ENCODE results near the gene ELAVL2. TPM values are rescaled to one million over a fixed set of nuclear protein-coding genes. Genes with fewer than 3 reads are reported as not detected.

The ELAVL2 gene
- total and polyA plus RNA-seq, 4 donors = 0.02 to 1.7 TPM; not detected in 2

DNA sequence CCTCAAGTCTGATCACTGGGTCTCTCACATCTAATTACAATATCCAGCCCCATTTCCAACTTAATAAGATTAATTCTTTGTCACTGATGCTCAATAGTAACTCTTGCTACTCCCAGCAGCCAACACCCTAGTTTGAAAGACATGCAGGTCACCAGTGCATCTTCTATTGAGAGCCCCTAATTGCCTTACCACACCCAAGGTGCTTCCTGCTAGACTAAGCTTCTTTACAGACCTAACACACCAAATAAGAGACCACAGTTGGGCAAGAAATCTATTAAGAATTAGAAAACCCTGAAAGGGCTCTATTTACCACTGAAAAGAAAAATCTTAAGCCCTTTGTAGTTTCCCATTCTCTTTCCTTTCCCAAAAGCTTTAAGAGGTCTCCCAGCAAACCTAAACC is 26.5 kb downstream of the ELAVL2 start:
- TF ChIP-seq, protein P1, sequence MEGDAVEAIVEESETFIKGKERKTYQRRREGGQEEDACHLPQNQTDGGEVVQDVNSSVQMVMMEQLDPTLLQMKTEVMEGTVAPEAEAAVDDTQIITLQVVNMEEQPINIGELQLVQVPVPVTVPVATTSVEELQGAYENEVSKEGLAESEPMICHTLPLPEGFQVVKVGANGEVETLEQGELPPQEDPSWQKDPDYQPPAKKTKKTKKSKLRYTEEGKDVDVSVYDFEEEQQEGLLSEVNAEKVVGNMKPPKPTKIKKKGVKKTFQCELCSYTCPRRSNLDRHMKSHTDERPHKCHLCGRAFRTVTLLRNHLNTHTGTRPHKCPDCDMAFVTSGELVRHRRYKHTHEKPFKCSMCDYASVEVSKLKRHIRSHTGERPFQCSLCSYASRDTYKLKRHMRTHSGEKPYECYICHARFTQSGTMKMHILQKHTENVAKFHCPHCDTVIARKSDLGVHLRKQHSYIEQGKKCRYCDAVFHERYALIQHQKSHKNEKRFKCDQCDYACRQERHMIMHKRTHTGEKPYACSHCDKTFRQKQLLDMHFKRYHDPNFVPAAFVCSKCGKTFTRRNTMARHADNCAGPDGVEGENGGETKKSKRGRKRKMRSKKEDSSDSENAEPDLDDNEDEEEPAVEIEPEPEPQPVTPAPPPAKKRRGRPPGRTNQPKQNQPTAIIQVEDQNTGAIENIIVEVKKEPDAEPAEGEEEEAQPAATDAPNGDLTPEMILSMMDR (IDR thresholded peaks at IDR 0.05; ENCODE audit: control extremely low read depth, extremely low read depth) = no peak
- no peak for DNase-seq

DNA sequence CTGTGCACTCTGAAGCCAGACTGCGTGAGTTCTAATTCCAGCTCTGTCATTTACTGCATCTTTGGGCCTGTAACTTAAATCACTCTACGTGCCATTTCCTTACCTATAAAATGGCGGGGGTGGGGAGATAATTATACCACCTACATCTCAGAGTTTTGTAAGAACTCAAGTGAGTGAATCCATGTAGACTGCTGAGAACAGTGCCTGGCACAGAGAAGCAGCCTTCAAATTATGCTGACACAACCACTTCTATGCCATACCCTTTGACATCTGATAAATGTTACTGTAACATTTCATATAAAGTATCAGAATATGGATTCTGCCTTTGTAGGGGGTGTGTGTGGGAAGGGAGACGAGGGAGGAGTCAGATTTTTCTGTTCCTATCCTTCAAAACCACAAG is 27.7 kb downstream of the ELAVL2 start:
- no peaks in the 10 kb centered on the region for H3K27me3 ChIP-seq (ENCODE audit: control insufficient read depth in 3 of 3, insufficient read depth in 3 of 3, low read length in 2 of 3)
- 83 to 84% methylated on average over 4 of the region's 4 CpGs for WGBS, 2 donors
- no peak overlapping the region for H3K27ac ChIP-seq (ENCODE audit: low read depth in 1 of 2, low read length in 1 of 2)
- H3K9ac ChIP-seq (ENCODE audit: insufficient read depth in 1 of 2, low read length in 2 of 2) = no peak overlapping the region
- ATAC-seq (ENCODE audit: insufficient read depth, low FRiP score) (no peak), DNase-seq (no peak)
- H3K36me3 ChIP-seq (ENCODE audit: control insufficient read depth in 4 of 4, insufficient read depth in 4 of 4, low read length in 4 of 4) = no peaks in the 10 kb centered on the region
- H3K9me3 ChIP-seq (ENCODE audit: control insufficient read depth in 4 of 4, insufficient read depth in 3 of 4, low read length in 3 of 4) = no peaks in the 10 kb centered on the region
- TF ChIP-seq, protein P1 (IDR thresholded peaks at IDR 0.05; ENCODE audit: control extremely low read depth, extremely low read depth) = no peak
- no peaks in the 10 kb centered on the region for H3K4me1 ChIP-seq (ENCODE audit: control insufficient read depth in 5 of 5, insufficient read depth in 5 of 5, low read length in 5 of 5)
- no peak overlapping the region for H3K4me3 ChIP-seq

More for the DNA sequence above, 26.5 kb downstream of the ELAVL2 start:
- Histone ChIP-seq H3K4me1 (ENCODE audit: control insufficient read depth in 5 of 5, insufficient read depth in 5 of 5, low read length in 5 of 5) (no peaks in the 10 kb centered on the region), H3K27me3 (ENCODE audit: control insufficient read depth in 3 of 3, insufficient read depth in 3 of 3, low read length in 2 of 3) (no peaks in the 10 kb centered on the region), H3K4me3 (no peak overlapping the region), H3K36me3 (ENCODE audit: control insufficient read depth in 4 of 4, insufficient read depth in 4 of 4, low read length in 4 of 4) (no peaks in the 10 kb centered on the region), H3K27ac (ENCODE audit: low read depth in 1 of 2, low read length in 1 of 2) (no peak overlapping the region), H3K9me3 (ENCODE audit: control insufficient read depth in 4 of 4, insufficient read depth in 3 of 4, low read length in 3 of 4) (no peaks in the 10 kb centered on the region), H3K9ac (ENCODE audit: insufficient read depth in 1 of 2, low read length in 2 of 2) (no peak overlapping the region)
- no peak for ATAC-seq (ENCODE audit: insufficient read depth, low FRiP score)

DNA sequence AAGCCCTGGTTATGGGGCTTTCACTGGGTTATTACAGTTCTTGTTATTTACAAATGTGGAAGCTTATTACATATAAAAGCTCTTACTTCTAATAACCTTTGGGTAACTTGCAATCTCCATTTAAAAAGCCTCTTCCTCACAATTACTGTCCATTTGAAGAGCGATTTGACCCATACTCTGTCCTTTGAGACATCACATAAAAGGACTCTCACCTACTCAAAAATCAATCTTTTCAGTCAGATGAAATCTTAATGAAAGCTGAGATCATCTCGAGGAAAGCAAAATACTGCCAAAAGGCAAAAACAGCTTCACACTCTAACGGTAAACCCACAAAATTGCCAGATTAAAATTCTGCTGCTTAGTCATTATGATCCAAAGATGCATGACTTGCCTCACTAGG is 29.8 kb downstream of the ELAVL2 start:
- Histone ChIP-seq H3K9ac (ENCODE audit: insufficient read depth in 1 of 2, low read length in 2 of 2) (no peak overlapping the region), H3K36me3 (ENCODE audit: control insufficient read depth in 4 of 4, insufficient read depth in 4 of 4, low read length in 4 of 4) (no peaks in the 10 kb centered on the region), H3K4me3 (no peak overlapping the region), H3K9me3 (ENCODE audit: control insufficient read depth in 4 of 4, insufficient read depth in 3 of 4, low read length in 3 of 4) (no peaks in the 10 kb centered on the region), H3K27ac (ENCODE audit: low read depth in 1 of 2, low read length in 1 of 2) (no peak overlapping the region), H3K4me1 (ENCODE audit: control insufficient read depth in 5 of 5, insufficient read depth in 5 of 5, low read length in 5 of 5) (no peaks in the 10 kb centered on the region), H3K27me3 (ENCODE audit: control insufficient read depth in 3 of 3, insufficient read depth in 3 of 3, low read length in 2 of 3) (no peaks in the 10 kb centered on the region)
- WGBS, 2 donors = 90 to 91% methylated on average over 3 of the region's 3 CpGs
- DNase-seq (no peak), ATAC-seq (ENCODE audit: insufficient read depth, low FRiP score) (no peak)
- TF ChIP-seq, protein P1 (IDR thresholded peaks at IDR 0.05; ENCODE audit: control extremely low read depth, extremely low read depth) = no peak
